Right lung (tissue), 5 donors: ENCODE results near the gene OSGIN1. TPM values are rescaled to one million over a fixed set of nuclear protein-coding genes. Genes with fewer than 3 reads are reported as not detected.

Experiments used
- DNase-seq, 2 donors: peaks; one replicate each; pipeline ENCODE4 v3.0.0-alpha.2; 2013
- polyA plus RNA-seq, 5 donors: library from polyadenylated mRNA; unstranded; fragments of 120-200 nt; gene quantifications; one replicate each; pipeline versions ENCODE4 v1.2.1 to v1.2.3, GENCODE V29; 2013; ENCODE audit warnings: inconsistent platforms in 1 of 5, low replicate concordance in 1 of 5; ENCODE audit not compliant: insufficient read length in 5 of 5, insufficient read depth in 1 of 5

OSGIN1 gene
- polyA plus RNA-seq, 5 donors = 0.59 to 0.95 (median 0.87) TPM

GRCh38 chr16:83925957-83926725 is 26.9 kb upstream of the OSGIN1 start:
- no peak for DNase-seq

- DNase-seq = peak; percentile 45 to 54
These were observed 26.2 kb upstream of the OSGIN1 start for GRCh38 chr16:83926726-83927397.

GRCh38 chr16:83928341-83929055 is 24.5 kb upstream of the OSGIN1 start:
- no peak for DNase-seq

- DNase-seq = no peak
These were observed 23.1 kb upstream of the OSGIN1 start for GRCh38 chr16:83929811-83930555.

GRCh38 chr16:83930730-83931500 is 22.1 kb upstream of the OSGIN1 start:
- DNase-seq = no peak

GRCh38 chr16:83931556-83931955 is 21.5 kb upstream of the OSGIN1 start:
- no peak for DNase-seq

- DNase-seq = no peak
These were observed 20.7 kb upstream of the OSGIN1 start for GRCh38 chr16:83932304-83932703.

- DNase-seq = no peak
These were observed 19.9 kb upstream of the OSGIN1 start for GRCh38 chr16:83932955-83933673.

GRCh38 chr16:83933885-83934683 is 19.0 kb upstream of the OSGIN1 start:
- DNase-seq = no peak

- no peak for DNase-seq
These were observed 18.4 kb upstream of the OSGIN1 start for GRCh38 chr16:83934684-83934977.

- no peak for DNase-seq
These were observed 17.8 kb upstream of the OSGIN1 start for GRCh38 chr16:83935005-83935857.

GRCh38 chr16:83935858-83936255 is 17.2 kb upstream of the OSGIN1 start:
- no peak for DNase-seq

- no peak for DNase-seq
These were observed 16.4 kb upstream of the OSGIN1 start for GRCh38 chr16:83936581-83937165.

GRCh38 chr16:83937267-83937666 is 15.8 kb upstream of the OSGIN1 start:
- no peak for DNase-seq

- DNase-seq = no peak
These were observed 14.8 kb upstream of the OSGIN1 start for GRCh38 chr16:83937922-83938885.

GRCh38 chr16:83939266-83939855 is 13.7 kb upstream of the OSGIN1 start:
- no peak for DNase-seq

- no peak for DNase-seq
These were observed 12.9 kb upstream of the OSGIN1 start for GRCh38 chr16:83940119-83940518.
